Muscle layer of duodenum (tissue), 2 donors: ENCODE results near the gene ENKD1.

Source experiments
- H3K27ac ChIP-seq: one replicate; pipeline ENCODE4 v1.7.0; 2013; ENCODE audit warnings: mild to moderate bottlenecking, low read length
- H3K27me3 ChIP-seq: one replicate; pipeline ENCODE4 v1.7.0; 2013; ENCODE audit warnings: low read depth, mild to moderate bottlenecking, control low read depth, low read length
- H3K36me3 ChIP-seq, 2 donors: one replicate each; pipeline ENCODE4 v1.7.0; 2013; ENCODE audit warnings: low read length in 2 of 2, control low read depth in 1 of 2, mild to moderate bottlenecking in 1 of 2; ENCODE audit not compliant: insufficient read depth in 2 of 2, control insufficient read depth in 1 of 2
- H3K4me1 ChIP-seq, 2 donors: one replicate each; pipeline ENCODE4 v1.7.0; 2013; ENCODE audit warnings: low read length in 2 of 2, mild to moderate bottlenecking in 2 of 2, control low read depth in 1 of 2, moderate library complexity in 1 of 2; ENCODE audit not compliant: insufficient read depth in 2 of 2, control insufficient read depth in 1 of 2
- H3K4me3 ChIP-seq, 2 donors: one replicate each; pipeline ENCODE4 v1.7.0; 2013; ENCODE audit warnings: low read length in 2 of 2, low read depth in 1 of 2, mild to moderate bottlenecking in 1 of 2
- H3K9me3 ChIP-seq, 2 donors: one replicate each; pipeline ENCODE4 v1.7.0; 2013; ENCODE audit warnings: low read length in 2 of 2, control low read depth in 1 of 2, mild to moderate bottlenecking in 1 of 2; ENCODE audit not compliant: control insufficient read depth in 1 of 2
- donor health status: healthy.

ENKD1 gene

GRCh38 chr16:67653789-67654402 is 12.7 kb downstream of the ENKD1 start:
- H3K27me3 ChIP-seq: peaks cover 15% of the 10 kb centered on the region
- H3K27ac ChIP-seq: no peak overlapping the region
- no peaks in the 10 kb centered on the region for H3K9me3 ChIP-seq
- peaks cover 0 to 12% of the 10 kb centered on the region in 2 donors for H3K36me3 ChIP-seq
- peaks cover 0 to 21% of the 10 kb centered on the region in 2 donors for H3K4me1 ChIP-seq
- H3K4me3 ChIP-seq: peak overlapping the region in 1 of 2 donors; percentile 48

- Histone ChIP-seq H3K27ac (no peak overlapping the region), H3K4me1 (peaks cover 0 to 20% of the 10 kb centered on the region in 2 donors), H3K4me3 (peak overlapping the region in 1 of 2 donors; percentile 48), H3K9me3 (no peaks in the 10 kb centered on the region), H3K36me3 (peaks cover 0 to 12% of the 10 kb centered on the region in 2 donors), H3K27me3 (peaks cover 21% of the 10 kb centered on the region)
Measured at GRCh38 chr16:67653128-67653788, 13.3 kb downstream of the ENKD1 start.

GRCh38 chr16:67652578-67653127 is 13.9 kb downstream of the ENKD1 start:
- H3K4me1 ChIP-seq: peaks cover 0 to 22% of the 10 kb centered on the region in 2 donors
- peaks cover 0 to 7% of the 10 kb centered on the region in 2 donors for H3K36me3 ChIP-seq
- no peak overlapping the region for H3K27ac ChIP-seq
- H3K4me3 ChIP-seq: peak overlapping the region in 1 of 2 donors; percentile 48
- no peaks in the 10 kb centered on the region for H3K9me3 ChIP-seq
- H3K27me3 ChIP-seq: peaks cover 24% of the 10 kb centered on the region

DNA sequence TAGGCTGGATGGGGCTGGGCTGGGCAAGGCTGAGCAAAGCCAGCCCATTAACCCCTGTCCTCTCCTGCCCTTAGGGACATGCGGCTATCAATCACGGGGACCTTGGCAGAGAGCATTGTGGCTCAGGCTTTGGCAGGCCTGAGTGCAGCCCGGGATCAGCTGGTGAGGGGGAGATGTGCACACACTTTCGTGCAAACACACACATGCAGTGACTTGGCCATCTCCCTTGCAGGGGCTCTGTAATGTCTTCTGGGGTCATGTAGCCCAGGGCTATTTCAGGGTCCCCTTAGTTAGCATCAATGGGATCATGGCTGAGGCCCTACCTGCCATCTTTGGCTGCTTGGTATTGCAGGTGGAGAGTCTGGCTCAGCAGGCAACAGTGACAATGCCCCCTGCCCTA is 14.7 kb downstream of the ENKD1 start:
- H3K4me1 ChIP-seq: peaks cover 0 to 22% of the 10 kb centered on the region in 2 donors
- H3K27ac ChIP-seq: no peak overlapping the region
- no peaks in the 10 kb centered on the region for H3K36me3 ChIP-seq
- H3K4me3 ChIP-seq: no peak overlapping the region
- no peaks in the 10 kb centered on the region for H3K9me3 ChIP-seq
- peaks cover 24% of the 10 kb centered on the region for H3K27me3 ChIP-seq

DNA sequence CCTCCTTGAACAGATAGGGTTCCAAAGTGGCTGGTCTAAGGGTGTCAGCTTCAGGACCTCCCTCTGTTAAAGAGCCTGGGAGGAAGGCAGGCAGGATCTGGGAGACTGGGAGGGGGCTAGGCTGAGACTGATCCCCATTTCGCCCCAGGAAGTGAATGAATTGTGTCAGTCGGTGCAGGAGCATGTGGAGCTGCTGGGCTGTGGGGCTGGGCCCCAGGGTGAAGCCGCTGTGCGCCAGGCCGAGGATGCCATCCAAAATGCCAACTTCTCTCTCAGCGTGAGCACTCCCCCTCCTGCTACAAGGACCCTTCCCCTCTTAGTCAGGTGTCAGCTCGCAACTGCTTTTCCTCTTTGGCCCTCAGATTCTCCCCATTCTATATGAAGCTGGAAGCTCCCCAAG is 15.5 kb downstream of the ENKD1 start:
- Histone ChIP-seq H3K27ac (no peak overlapping the region), H3K27me3 (peaks cover 24% of the 10 kb centered on the region), H3K4me3 (no peak overlapping the region), H3K4me1 (peaks cover 0 to 22% of the 10 kb centered on the region in 2 donors), H3K9me3 (no peaks in the 10 kb centered on the region), H3K36me3 (no peaks in the 10 kb centered on the region)

DNA sequence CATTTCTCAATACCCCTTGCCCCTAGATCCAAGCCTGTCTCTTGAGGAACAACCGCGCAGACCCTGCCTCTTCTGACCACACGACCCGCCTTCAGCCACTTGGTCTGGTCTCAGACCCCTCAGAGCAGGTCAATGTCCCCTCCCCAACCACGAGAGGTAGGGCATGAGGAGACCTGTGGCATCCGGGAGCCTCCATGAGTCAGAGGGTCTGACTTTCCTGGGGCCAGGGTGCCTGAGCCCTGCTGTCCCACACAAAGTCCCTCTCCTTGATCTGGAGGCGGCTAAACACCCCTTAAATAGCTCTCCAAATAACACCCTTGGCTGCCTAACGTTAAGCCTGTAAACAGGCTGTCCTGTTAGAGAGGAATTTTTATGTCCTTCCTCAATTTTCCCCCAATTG is 16.5 kb downstream of the ENKD1 start:
- H3K27me3 ChIP-seq: peaks cover 34% of the 10 kb centered on the region
- H3K4me3 ChIP-seq: no peak overlapping the region
- H3K4me1 ChIP-seq: peaks cover 0 to 27% of the 10 kb centered on the region in 2 donors
- no peak overlapping the region for H3K27ac ChIP-seq
- H3K9me3 ChIP-seq: no peaks in the 10 kb centered on the region
- H3K36me3 ChIP-seq: no peaks in the 10 kb centered on the region

DNA sequence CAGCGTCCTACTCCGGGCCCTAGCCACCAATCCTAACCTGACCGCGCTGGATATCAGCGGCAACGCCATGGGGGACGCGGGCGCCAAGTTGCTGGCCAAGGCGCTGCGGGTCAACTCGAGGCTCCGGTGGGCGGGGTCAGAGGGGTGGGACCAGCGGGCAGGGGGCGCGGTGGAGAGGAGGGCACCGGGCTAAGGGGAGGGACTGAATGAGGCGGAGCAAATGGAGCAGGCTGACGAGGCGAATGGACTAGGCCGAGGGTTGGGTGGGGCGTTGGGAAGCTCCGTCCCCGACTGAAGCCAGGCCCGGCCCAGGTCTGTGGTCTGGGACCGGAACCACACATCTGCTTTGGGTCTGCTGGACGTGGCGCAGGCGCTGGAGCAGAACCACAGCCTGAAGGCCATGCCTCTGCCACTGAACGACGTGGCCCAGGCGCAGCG is 17.0 kb downstream of the ENKD1 start:
- Histone ChIP-seq H3K4me1 (peaks cover 0 to 30% of the 10 kb centered on the region in 2 donors), H3K27me3 (peaks cover 30% of the 10 kb centered on the region), H3K27ac (no peak overlapping the region)

GRCh38 chr16:67648764-67649407 is 17.7 kb downstream of the ENKD1 start:
- Histone ChIP-seq H3K4me3 (no peak overlapping the region), H3K9me3 (no peaks in the 10 kb centered on the region), H3K36me3 (no peaks in the 10 kb centered on the region), H3K27ac (no peak overlapping the region), H3K27me3 (peaks cover 25% of the 10 kb centered on the region), H3K4me1 (peaks cover 0 to 29% of the 10 kb centered on the region in 2 donors)

More for the DNA sequence above, 17.0 kb downstream of the ENKD1 start:
- no peak overlapping the region for H3K4me3 ChIP-seq
- H3K36me3 ChIP-seq: no peaks in the 10 kb centered on the region
- no peaks in the 10 kb centered on the region for H3K9me3 ChIP-seq

DNA sequence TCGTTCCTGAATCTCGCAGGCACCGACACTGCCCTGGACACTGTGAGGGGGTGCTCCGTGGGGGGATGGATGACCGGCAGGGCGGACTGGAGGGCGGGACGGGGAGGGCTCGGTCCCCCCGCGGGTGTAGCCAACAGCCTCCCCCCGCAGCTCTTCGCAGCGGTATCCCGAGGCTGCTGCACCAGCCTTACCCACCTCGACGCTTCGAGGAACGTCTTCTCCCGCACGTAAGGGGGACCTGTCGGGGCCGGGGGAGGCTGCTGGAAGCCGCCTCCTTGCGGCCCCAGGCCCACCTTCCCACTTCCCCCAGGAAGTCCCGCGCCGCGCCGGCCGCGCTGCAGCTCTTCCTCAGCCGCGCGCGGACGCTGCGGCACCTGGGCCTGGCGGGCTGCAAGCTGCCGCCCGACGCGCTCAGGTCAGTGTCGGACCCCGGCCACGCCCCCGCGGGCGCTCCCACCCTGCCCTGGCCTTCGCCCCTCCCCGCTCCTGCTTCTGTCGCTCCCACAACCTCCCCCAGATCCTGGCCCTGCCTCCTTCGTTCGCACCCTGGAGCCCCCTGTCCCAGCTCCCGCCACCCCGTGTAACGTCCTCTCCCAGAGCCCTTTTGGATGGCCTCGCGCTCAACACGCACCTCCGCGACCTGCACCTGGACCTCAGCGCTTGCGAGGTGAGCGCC is 18.3 kb downstream of the ENKD1 start:
- peaks cover 22% of the 10 kb centered on the region for H3K27me3 ChIP-seq
- H3K36me3 ChIP-seq: no peaks in the 10 kb centered on the region
- no peak overlapping the region for H3K4me3 ChIP-seq
- no peak overlapping the region for H3K27ac ChIP-seq
- no peaks in the 10 kb centered on the region for H3K9me3 ChIP-seq
- peaks cover 0 to 23% of the 10 kb centered on the region in 2 donors for H3K4me1 ChIP-seq

DNA sequence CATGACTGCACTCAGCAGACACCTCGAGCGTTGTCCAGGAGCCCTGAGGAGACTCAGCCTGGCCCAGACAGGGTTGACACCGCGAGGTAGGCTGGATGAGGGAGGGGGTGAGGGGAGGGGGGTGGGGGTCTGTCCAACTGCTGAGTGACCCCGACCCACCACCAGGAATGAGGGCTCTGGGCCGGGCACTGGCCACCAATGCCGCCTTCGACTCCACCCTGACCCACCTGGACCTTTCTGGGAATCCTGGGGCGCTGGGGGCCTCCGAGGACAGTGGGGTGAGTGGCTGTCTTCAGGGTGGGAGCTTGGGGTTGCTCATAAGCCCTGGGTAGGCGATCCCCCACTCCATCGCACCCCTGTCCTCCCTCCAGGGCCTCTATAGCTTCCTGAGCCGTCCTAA is 18.9 kb downstream of the ENKD1 start:
- H3K27me3 ChIP-seq: peaks cover 22% of the 10 kb centered on the region
- H3K9me3 ChIP-seq: peaks cover 0 to 2% of the 10 kb centered on the region in 2 donors
- H3K27ac ChIP-seq: no peak overlapping the region
- H3K36me3 ChIP-seq: no peaks in the 10 kb centered on the region
- no peak overlapping the region for H3K4me3 ChIP-seq
- peaks cover 0 to 21% of the 10 kb centered on the region in 2 donors for H3K4me1 ChIP-seq
